HG03095 (cell line): Measurements from ENCODE around the gene ANKRD27.
"Not testable (repeated sequence)": the region's sequence is repeated elsewhere in the genome, so short reads cannot be mapped to it uniquely, and the experiment has no call there.

ENCODE experiments used
- ATAC-seq: cut with Tn5 transposase; IDR thresholded peaks from one replicate; pipeline ENCODE4 v1.9.1; 2021; ENCODE audit warnings: moderate library complexity; ENCODE audit not compliant: unreplicated experiment

ANKRD27 gene

GRCh38 chr19:32656379-32656778 is 18.6 kb downstream of the ANKRD27 start:
- ATAC-seq, result not testable (repeated sequence)

- no peak for ATAC-seq
Observed at GRCh38 chr19:32653599-32653915, 21.4 kb downstream of the ANKRD27 start.

- no peak for ATAC-seq
Observed at GRCh38 chr19:32652894-32653598, 21.9 kb downstream of the ANKRD27 start.

- ATAC-seq, result not testable (repeated sequence)
Observed at GRCh38 chr19:32652331-32652730, 22.6 kb downstream of the ANKRD27 start.

GRCh38 chr19:32651729-32652140 is 23.2 kb downstream of the ANKRD27 start:
- ATAC-seq, result no peak

- ATAC-seq, result no peak
Observed at GRCh38 chr19:32650671-32651070, 24.3 kb downstream of the ANKRD27 start.

- ATAC-seq, result no peak
Observed at GRCh38 chr19:32649751-32650150, 25.2 kb downstream of the ANKRD27 start.

- ATAC-seq, result no peak
Observed at GRCh38 chr19:32647361-32647760, 27.6 kb downstream of the ANKRD27 start.

- no peak for ATAC-seq
Observed at GRCh38 chr19:32646556-32646955, 28.4 kb downstream of the ANKRD27 start.

GRCh38 chr19:32642771-32643170 is 32.2 kb downstream of the ANKRD27 start:
- ATAC-seq, result no peak

- no peak for ATAC-seq
Observed at GRCh38 chr19:32638625-32639024, 36.4 kb downstream of the ANKRD27 start.

GRCh38 chr19:32637480-32637879 is 37.5 kb downstream of the ANKRD27 start:
- ATAC-seq, result no peak

- ATAC-seq, result no peak
Observed at GRCh38 chr19:32631381-32631780, 43.6 kb downstream of the ANKRD27 start.

- ATAC-seq, result no peak
Observed at GRCh38 chr19:32630338-32630737, 44.6 kb downstream of the ANKRD27 start.

- ATAC-seq, result no peak
Observed at GRCh38 chr19:32627714-32628270, 47.2 kb downstream of the ANKRD27 start.

- no peak for ATAC-seq
Observed at GRCh38 chr19:32626969-32627368, 48.0 kb downstream of the ANKRD27 start.

- ATAC-seq, result no peak
Observed at GRCh38 chr19:32624410-32624809, 50.6 kb downstream of the ANKRD27 start.

- ATAC-seq, result no peak
Observed at GRCh38 chr19:32622002-32622401, 53.0 kb downstream of the ANKRD27 start.

GRCh38 chr19:32619051-32619685 is 55.8 kb downstream of the ANKRD27 start:
- no peak for ATAC-seq

- ATAC-seq, result no peak
Observed at GRCh38 chr19:32615569-32615968, 59.4 kb downstream of the ANKRD27 start.

GRCh38 chr19:32614916-32615315 is 60.1 kb downstream of the ANKRD27 start:
- ATAC-seq, result no peak

GRCh38 chr19:32613008-32613407 is 62.0 kb downstream of the ANKRD27 start:
- ATAC-seq, result no peak
